OCI-LY1 (cell line): ENCODE data around the gene TMEM131.
A peak's percentile ranks its signal among the peaks of the same experiment; 100 is the strongest.
"Not testable (repeated sequence)": the region's sequence is repeated elsewhere in the genome, so short reads cannot be mapped to it uniquely, and the experiment has no call there.

ENCODE experiments used
- H2AFZ ChIP-seq: fragments of 200-600 bp; sonication (generic), shearing (Covaris generic); 2 replicates; pipeline ENCODE4 v1.6.0; 2014; ENCODE audit warnings: antibody characterized with exemption, mild to moderate bottlenecking, low read length
- H3F3A ChIP-seq: fragments of 200-600 bp; sonication (generic), shearing (Covaris generic); 2 replicates; pipeline ENCODE4 v1.6.0; 2014; ENCODE audit warnings: mild to moderate bottlenecking, antibody characterized with exemption, low read length, moderate library complexity; ENCODE audit not compliant: insufficient read depth
- H3K27ac ChIP-seq: fragments of 200-600 bp; sonication (generic); 2 replicates; pipeline ENCODE4 v1.5.1; 2014; ENCODE audit warnings: low read length, mixed run types, mild to moderate bottlenecking, low read depth; ENCODE audit not compliant: poor library complexity, severe bottlenecking
- H3K27me3 ChIP-seq: fragments of 200-600 bp; sonication (generic); 2 replicates; pipeline ENCODE4 v1.6.0; 2014; ENCODE audit warnings: antibody characterized with exemption, mild to moderate bottlenecking, low read length, moderate library complexity; ENCODE audit not compliant: insufficient read depth
- H3K36me3 ChIP-seq: fragments of 200-600 bp; sonication (generic); 2 replicates; pipeline ENCODE4 v1.6.1; 2014; ENCODE audit warnings: mild to moderate bottlenecking, antibody characterized with exemption, low read length, moderate library complexity, mixed read lengths; ENCODE audit not compliant: insufficient read depth
- H3K4me1 ChIP-seq: fragments of 200-600 bp; sonication (generic); 2 replicates; pipeline ENCODE4 v1.5.1; 2014; ENCODE audit warnings: mild to moderate bottlenecking, low read length, moderate library complexity; ENCODE audit not compliant: insufficient read depth, severe bottlenecking
- H3K4me2 ChIP-seq: fragments of 200-600 bp; sonication (generic), shearing (Covaris generic); 2 replicates; pipeline ENCODE4 v1.6.1; 2014; ENCODE audit warnings: low read length
- H3K4me3 ChIP-seq: fragments of 200-600 bp; sonication (generic); 2 replicates; pipeline ENCODE4 v1.5.1; 2014; ENCODE audit warnings: low read length, low read depth, mild to moderate bottlenecking, mixed read lengths; ENCODE audit not compliant: poor library complexity, severe bottlenecking
- H3K79me2 ChIP-seq: fragments of 200-600 bp; shearing (Covaris generic); 2 replicates; pipeline ENCODE4 v1.6.1; 2016; ENCODE audit warnings: mixed run types, low read length, mixed read lengths; ENCODE audit not compliant: insufficient read depth
- H3K9ac ChIP-seq: fragments of 200-600 bp; sonication (generic), shearing (Covaris generic); 2 replicates; pipeline ENCODE4 v1.6.1; 2014; ENCODE audit warnings: mild to moderate bottlenecking, low read length, mixed read lengths
- H3K9me2 ChIP-seq: fragments of 200-600 bp; sonication (generic), shearing (Covaris generic); 2 replicates; pipeline ENCODE4 v1.6.1; 2014; ENCODE audit warnings: low read depth, mild to moderate bottlenecking, low read length, mixed read lengths
- H3K9me3 ChIP-seq: fragments of 200-600 bp; shearing (Covaris generic); 2 replicates; pipeline ENCODE4 v1.6.1; 2014; ENCODE audit warnings: low read length, mixed read lengths
- H4K20me1 ChIP-seq: fragments of 200-600 bp; sonication (generic), shearing (Covaris generic); 2 replicates; pipeline ENCODE4 v1.6.0; 2016; ENCODE audit warnings: mild to moderate bottlenecking, low read length; ENCODE audit not compliant: insufficient read depth
- EZH2 ChIP-seq: fragments of 200-600 bp; sonication (generic), shearing (Covaris generic); IDR thresholded peaks from 2 replicates; pipeline ENCODE4 v1.8.0; 2017; ENCODE audit warnings: borderline replicate concordance, mixed run types, mild to moderate bottlenecking, antibody characterized with exemption, low read length, moderate library complexity, mixed read lengths
- TF ChIP-seq, protein P1 (sequence below): fragments of 200-600 bp; sonication (generic), shearing (Covaris generic); IDR thresholded peaks from 2 replicates; pipeline ENCODE4 v1.5.1; 2017; ENCODE audit warnings: mild to moderate bottlenecking, antibody characterized with exemption, low read length, moderate library complexity, mixed read lengths

Gene TMEM131, protein sequence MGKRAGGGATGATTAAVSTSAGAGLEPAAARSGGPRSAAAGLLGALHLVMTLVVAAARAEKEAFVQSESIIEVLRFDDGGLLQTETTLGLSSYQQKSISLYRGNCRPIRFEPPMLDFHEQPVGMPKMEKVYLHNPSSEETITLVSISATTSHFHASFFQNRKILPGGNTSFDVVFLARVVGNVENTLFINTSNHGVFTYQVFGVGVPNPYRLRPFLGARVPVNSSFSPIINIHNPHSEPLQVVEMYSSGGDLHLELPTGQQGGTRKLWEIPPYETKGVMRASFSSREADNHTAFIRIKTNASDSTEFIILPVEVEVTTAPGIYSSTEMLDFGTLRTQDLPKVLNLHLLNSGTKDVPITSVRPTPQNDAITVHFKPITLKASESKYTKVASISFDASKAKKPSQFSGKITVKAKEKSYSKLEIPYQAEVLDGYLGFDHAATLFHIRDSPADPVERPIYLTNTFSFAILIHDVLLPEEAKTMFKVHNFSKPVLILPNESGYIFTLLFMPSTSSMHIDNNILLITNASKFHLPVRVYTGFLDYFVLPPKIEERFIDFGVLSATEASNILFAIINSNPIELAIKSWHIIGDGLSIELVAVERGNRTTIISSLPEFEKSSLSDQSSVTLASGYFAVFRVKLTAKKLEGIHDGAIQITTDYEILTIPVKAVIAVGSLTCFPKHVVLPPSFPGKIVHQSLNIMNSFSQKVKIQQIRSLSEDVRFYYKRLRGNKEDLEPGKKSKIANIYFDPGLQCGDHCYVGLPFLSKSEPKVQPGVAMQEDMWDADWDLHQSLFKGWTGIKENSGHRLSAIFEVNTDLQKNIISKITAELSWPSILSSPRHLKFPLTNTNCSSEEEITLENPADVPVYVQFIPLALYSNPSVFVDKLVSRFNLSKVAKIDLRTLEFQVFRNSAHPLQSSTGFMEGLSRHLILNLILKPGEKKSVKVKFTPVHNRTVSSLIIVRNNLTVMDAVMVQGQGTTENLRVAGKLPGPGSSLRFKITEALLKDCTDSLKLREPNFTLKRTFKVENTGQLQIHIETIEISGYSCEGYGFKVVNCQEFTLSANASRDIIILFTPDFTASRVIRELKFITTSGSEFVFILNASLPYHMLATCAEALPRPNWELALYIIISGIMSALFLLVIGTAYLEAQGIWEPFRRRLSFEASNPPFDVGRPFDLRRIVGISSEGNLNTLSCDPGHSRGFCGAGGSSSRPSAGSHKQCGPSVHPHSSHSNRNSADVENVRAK (N-terminal part only)

DNA sequence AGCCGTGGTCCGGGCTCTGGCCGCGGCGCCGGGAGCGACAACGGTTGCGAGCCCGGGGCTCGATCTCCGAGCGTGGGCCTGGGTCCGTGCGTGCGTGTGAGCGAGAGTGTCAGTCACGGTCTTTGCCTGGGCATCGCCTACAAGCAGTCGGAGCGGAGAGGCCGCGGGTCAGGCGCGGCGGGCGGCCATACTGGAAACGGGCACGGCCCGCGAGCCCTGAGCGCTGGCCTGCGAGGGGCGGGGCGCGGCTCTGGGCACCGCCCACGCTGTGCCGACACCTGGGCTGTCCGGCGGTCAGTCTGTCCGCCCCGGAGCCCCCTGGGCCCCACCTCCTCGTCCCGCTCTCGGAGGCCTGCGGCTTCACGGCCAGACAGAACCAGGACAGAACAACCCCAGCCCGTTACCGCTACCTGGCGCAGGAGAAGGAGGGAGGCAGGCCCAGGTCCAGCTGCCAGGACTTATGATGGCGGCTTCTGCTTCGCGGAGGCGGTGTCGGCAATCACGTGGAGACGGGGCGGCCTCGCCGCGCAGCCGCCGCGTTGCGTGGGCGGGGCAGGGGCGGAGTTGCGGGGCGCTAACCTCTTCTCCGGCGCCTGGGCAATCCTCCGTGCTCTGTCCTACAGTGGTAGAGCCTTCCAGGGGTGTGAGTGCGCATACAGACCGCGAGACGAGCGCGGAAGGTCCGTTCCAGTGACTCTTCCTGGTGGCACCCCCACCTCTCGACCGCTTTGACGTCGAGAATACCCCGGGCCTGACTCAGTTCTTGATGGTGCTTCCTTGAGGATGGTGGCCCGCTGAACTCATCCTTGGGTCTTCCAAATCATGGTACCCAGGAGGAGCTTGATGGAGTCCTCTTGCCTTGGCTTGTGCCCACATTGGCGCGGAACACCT, at the start of gene TMEM131:
TSS of gene TMEM131 (minus strand) at position 215 of the 891 bp plus-strand sequence. CDS start 286 bp downstream, outside the sequence.
- H4K20me1 ChIP-seq = no peaks in the 10 kb centered on the region
- no peaks in the 10 kb centered on the region for H3K36me3 ChIP-seq
- no peaks in the 10 kb centered on the region for H3K9me3 ChIP-seq
- H3K4me3 ChIP-seq = peak within 1 kb of the TSS; percentile 82
- no peaks in the 10 kb centered on the region for H3K9me2 ChIP-seq
- peak within 1 kb of the TSS; percentile 53 for H3K9ac ChIP-seq
- H2AFZ ChIP-seq = 0 out of 2 replicates have a peak within 1 kb of the TSS, but pooled peaks have one; percentile 47
- TF ChIP-seq, protein P1, sequence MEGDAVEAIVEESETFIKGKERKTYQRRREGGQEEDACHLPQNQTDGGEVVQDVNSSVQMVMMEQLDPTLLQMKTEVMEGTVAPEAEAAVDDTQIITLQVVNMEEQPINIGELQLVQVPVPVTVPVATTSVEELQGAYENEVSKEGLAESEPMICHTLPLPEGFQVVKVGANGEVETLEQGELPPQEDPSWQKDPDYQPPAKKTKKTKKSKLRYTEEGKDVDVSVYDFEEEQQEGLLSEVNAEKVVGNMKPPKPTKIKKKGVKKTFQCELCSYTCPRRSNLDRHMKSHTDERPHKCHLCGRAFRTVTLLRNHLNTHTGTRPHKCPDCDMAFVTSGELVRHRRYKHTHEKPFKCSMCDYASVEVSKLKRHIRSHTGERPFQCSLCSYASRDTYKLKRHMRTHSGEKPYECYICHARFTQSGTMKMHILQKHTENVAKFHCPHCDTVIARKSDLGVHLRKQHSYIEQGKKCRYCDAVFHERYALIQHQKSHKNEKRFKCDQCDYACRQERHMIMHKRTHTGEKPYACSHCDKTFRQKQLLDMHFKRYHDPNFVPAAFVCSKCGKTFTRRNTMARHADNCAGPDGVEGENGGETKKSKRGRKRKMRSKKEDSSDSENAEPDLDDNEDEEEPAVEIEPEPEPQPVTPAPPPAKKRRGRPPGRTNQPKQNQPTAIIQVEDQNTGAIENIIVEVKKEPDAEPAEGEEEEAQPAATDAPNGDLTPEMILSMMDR = no peak
- TF ChIP-seq EZH2 = no peak
- H3F3A ChIP-seq = no peaks in the 10 kb centered on the region
- H3K79me2 ChIP-seq = peaks cover 36% of the 10 kb centered on the region
- peak within 1 kb of the TSS; percentile 64 for H3K4me2 ChIP-seq
- H3K27me3 ChIP-seq = no peaks in the 10 kb centered on the region
- peak within 1 kb of the TSS; percentile 58 for H3K27ac ChIP-seq
- peaks cover 47% of the 10 kb centered on the region for H3K4me1 ChIP-seq

DNA sequence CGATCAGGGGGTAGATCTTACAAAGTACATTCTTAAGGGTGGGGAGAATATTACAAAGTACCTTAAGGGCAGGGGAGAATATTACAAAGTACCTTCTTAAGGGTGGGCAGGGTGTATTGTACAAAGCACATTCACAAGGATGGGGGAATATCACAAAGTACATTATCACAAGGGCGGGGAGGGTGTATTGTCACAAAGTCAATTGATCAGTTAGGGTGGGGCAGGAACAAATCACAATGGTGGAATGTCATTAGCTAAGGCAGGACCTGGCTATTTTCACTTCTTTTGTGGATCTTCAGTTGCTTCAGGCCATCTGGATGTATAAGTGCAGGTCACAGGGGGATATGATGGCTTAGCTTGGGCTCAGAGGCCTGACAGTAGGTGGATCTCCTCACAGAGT, 49.0 kb upstream of the TMEM131 start:
- not testable (repeated sequence) for H4K20me1 ChIP-seq, H3K9ac ChIP-seq, H3K27me3 ChIP-seq, H3K27ac ChIP-seq, H3K36me3 ChIP-seq, H3K79me2 ChIP-seq, H3K4me1 ChIP-seq, H3K4me3 ChIP-seq, H3F3A ChIP-seq, H3K4me2 ChIP-seq, H3K9me2 ChIP-seq, H3K9me3 ChIP-seq, H2AFZ ChIP-seq

DNA sequence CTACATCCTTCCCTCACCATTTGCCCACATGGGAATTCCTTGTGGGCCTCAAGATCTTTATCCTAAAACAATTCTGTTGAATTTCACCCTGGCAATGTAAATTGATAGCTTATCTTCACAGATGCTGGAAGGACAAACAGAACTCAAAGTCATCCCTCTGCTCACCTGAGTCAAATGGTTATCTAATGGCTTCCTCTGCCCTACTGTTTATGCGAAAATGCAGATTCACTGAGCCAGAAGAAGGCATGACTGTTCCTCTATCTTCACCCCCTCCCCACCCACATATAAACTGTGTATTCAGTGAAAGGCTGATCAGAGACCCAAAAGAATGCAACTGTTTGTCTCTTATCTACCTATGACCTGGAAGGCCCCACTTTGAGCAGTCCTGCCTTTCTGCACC, 47.4 kb upstream of the TMEM131 start:
- no peaks in the 10 kb centered on the region for H4K20me1 ChIP-seq
- H3K27ac ChIP-seq = no peak overlapping the region
- no peak overlapping the region for H3K9ac ChIP-seq
- TF ChIP-seq, protein P1 = no peak
- no peaks in the 10 kb centered on the region; the same call in 1 of the 2 replicates for H3F3A ChIP-seq
- no peaks in the 10 kb centered on the region for H3K9me2 ChIP-seq
- H3K9me3 ChIP-seq = peaks cover 5% of the 10 kb centered on the region; the same call in 1 of the 2 replicates
- H3K27me3 ChIP-seq = no peaks in the 10 kb centered on the region
- H3K4me1 ChIP-seq = peaks cover 18% of the 10 kb centered on the region
- no peak overlapping the region for H3K4me2 ChIP-seq
- no peak overlapping the region for H3K4me3 ChIP-seq
- H3K79me2 ChIP-seq = no peaks in the 10 kb centered on the region
- H3K36me3 ChIP-seq = no peaks in the 10 kb centered on the region; the same call in 1 of the 2 replicates
- H2AFZ ChIP-seq = no peak overlapping the region
